OCI-LY7 (cell line): ENCODE data around the gene RASSF4. TPM values are rescaled to one million over a fixed set of nuclear protein-coding genes. Genes with fewer than 3 reads are reported as not detected.

Experiments used
- BruUV-seq: library from RNA; stranded (reverse); fragments of 400-500 nt; replicated peaks from 2 replicates; lab custom pipeline; 2021; lab: Mats Ljungman, UMichigan
- CTCF ChIA-PET: fragments of 300-600 bp; sonication (Branson Sonifier 250); formaldehyde crosslinking; loops from one replicate; lab custom pipeline; 2022; ENCODE audit warnings: antibody characterized with exemption; ENCODE audit not compliant: unreplicated experiment; lab: Charles Lee
- POLR2A ChIA-PET: fragments of 300-600 bp; sonication (Branson Sonifier 250); formaldehyde crosslinking; loops from one replicate; lab custom pipeline; 2022; ENCODE audit warnings: antibody characterized with exemption; lab: Charles Lee
- DNase-seq: peaks from one replicate; pipeline ENCODE4 v3.0.0-alpha.2; 2015; ENCODE audit warnings: low spot score
- H2AFZ ChIP-seq: fragments of 200-600 bp; sonication (generic), shearing (Covaris generic); 2 replicates; pipeline ENCODE4 v1.6.1; 2014; ENCODE audit warnings: mild to moderate bottlenecking, antibody characterized with exemption, low read length, moderate library complexity
- H3K27ac ChIP-seq: fragments of 200-600 bp; sonication (generic); 2 replicates; pipeline ENCODE4 v1.5.1; 2014; ENCODE audit warnings: mixed run types, low read depth, mild to moderate bottlenecking, moderate library complexity, low read length, inconsistent platforms; ENCODE audit not compliant: poor library complexity, severe bottlenecking
- H3K36me3 ChIP-seq: fragments of 200-600 bp; sonication (generic); 2 replicates; pipeline ENCODE4 v1.6.1; 2014; ENCODE audit warnings: mild to moderate bottlenecking, antibody characterized with exemption, low read length, moderate library complexity, mixed read lengths; ENCODE audit not compliant: insufficient read depth
- H3K4me1 ChIP-seq: fragments of 200-600 bp; sonication (generic); 2 replicates; pipeline ENCODE4 v1.5.1; 2014; ENCODE audit warnings: mild to moderate bottlenecking, low read length; ENCODE audit not compliant: insufficient read depth, poor library complexity, severe bottlenecking
- H3K4me2 ChIP-seq: fragments of 200-600 bp; sonication (generic); 2 replicates; pipeline ENCODE4 v1.6.1; 2014; ENCODE audit warnings: mild to moderate bottlenecking, low read length
- H3K4me3 ChIP-seq: fragments of 200-600 bp; sonication (generic); 2 replicates; pipeline ENCODE4 v1.5.1; 2014; ENCODE audit warnings: mild to moderate bottlenecking, low read depth, low read length; ENCODE audit not compliant: poor library complexity, severe bottlenecking
- H3K79me2 ChIP-seq: fragments of 200-600 bp; sonication (generic); 2 replicates; pipeline ENCODE4 v1.6.1; 2016; ENCODE audit warnings: low read depth, mild to moderate bottlenecking, low read length, moderate library complexity, mixed read lengths; ENCODE audit not compliant: insufficient read depth
- H3K9me2 ChIP-seq: fragments of 200-600 bp; sonication (generic); 2 replicates; pipeline ENCODE4 v1.6.1; 2016; ENCODE audit warnings: mild to moderate bottlenecking, low read length, mixed read lengths; ENCODE audit not compliant: insufficient read depth
- H3K9me3 ChIP-seq: fragments of 200-600 bp; sonication (generic); 2 replicates; pipeline ENCODE4 v1.6.1; 2014; ENCODE audit warnings: mild to moderate bottlenecking, mixed run types, low read length, mixed read lengths
- H4K20me1 ChIP-seq: fragments of 200-600 bp; sonication (generic); 2 replicates; pipeline ENCODE4 v1.6.1; 2014; ENCODE audit warnings: mild to moderate bottlenecking, antibody characterized with exemption, low read length, moderate library complexity, mixed read lengths; ENCODE audit not compliant: insufficient read depth
- EZH2phosphoT487 ChIP-seq: fragments of 200-600 bp; sonication (generic); IDR thresholded peaks from 2 replicates; pipeline ENCODE4 v1.6.1; 2018; ENCODE audit warnings: low read depth, borderline replicate concordance, mild to moderate bottlenecking, mixed run types, antibody characterized with exemption, low read length, moderate library complexity, mixed read lengths
- intact Hi-C: fragments of 100-400 bp; cut with micrococcal nuclease; formaldehyde crosslinking; loops from one replicate; pipeline ENCODE4 v1.10.0; 2022; ENCODE audit not compliant: unreplicated experiment
- total RNA-seq, 2 experiments: library from RNA; depleted of rRNA in 1 of 2; stranded (reverse); fragments of >200 nt in 1 of 2; shearing (Covaris generic) in 1 of 2; gene quantifications; 2 replicates each; pipeline ENCODE4 v1.2.3, GENCODE V29; 2014 to 2022
- TF ChIP-seq, protein P1 (sequence below): fragments of 200-600 bp; sonication (generic); conservative IDR thresholded peaks from 2 replicates; pipeline ENCODE4 v1.5.1; 2014; ENCODE audit warnings: mild to moderate bottlenecking, antibody characterized with exemption, low read length, moderate library complexity, mixed read lengths

Gene RASSF4
- total RNA-seq, 2 experiments from 2014 or later = 2.6 to 5.3 TPM

- Histone ChIP-seq H4K20me1 (no peaks in the 10 kb centered on the region), H3K4me1 (no peaks in the 10 kb centered on the region), H2AFZ (no peak overlapping the region), H3K36me3 (no peaks in the 10 kb centered on the region), H3K79me2 (no peaks in the 10 kb centered on the region), H3K9me3 (no peaks in the 10 kb centered on the region), H3K27ac (no peak overlapping the region), H3K4me2 (no peak overlapping the region), H3K9me2 (no peaks in the 10 kb centered on the region), H3K4me3 (no peak overlapping the region)
- CTCF ChIA-PET = no interaction called here
- DNase-seq = no peak
- POLR2A ChIA-PET = no interaction called here
- BruUV-seq = no TSS peak
- intact Hi-C loops = no loop called here
- TF ChIP-seq, protein P1, sequence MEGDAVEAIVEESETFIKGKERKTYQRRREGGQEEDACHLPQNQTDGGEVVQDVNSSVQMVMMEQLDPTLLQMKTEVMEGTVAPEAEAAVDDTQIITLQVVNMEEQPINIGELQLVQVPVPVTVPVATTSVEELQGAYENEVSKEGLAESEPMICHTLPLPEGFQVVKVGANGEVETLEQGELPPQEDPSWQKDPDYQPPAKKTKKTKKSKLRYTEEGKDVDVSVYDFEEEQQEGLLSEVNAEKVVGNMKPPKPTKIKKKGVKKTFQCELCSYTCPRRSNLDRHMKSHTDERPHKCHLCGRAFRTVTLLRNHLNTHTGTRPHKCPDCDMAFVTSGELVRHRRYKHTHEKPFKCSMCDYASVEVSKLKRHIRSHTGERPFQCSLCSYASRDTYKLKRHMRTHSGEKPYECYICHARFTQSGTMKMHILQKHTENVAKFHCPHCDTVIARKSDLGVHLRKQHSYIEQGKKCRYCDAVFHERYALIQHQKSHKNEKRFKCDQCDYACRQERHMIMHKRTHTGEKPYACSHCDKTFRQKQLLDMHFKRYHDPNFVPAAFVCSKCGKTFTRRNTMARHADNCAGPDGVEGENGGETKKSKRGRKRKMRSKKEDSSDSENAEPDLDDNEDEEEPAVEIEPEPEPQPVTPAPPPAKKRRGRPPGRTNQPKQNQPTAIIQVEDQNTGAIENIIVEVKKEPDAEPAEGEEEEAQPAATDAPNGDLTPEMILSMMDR = no peak
Measured at GRCh38 chr10:44985175-44985681, 25.6 kb downstream of the RASSF4 start.

- BruUV-seq = no TSS peak
- Histone ChIP-seq H3K4me3 (no peak overlapping the region), H3K4me2 (no peak overlapping the region), H2AFZ (no peak overlapping the region), H3K9me3 (no peaks in the 10 kb centered on the region), H3K79me2 (no peaks in the 10 kb centered on the region), H3K9me2 (no peaks in the 10 kb centered on the region), H4K20me1 (no peaks in the 10 kb centered on the region), H3K4me1 (no peaks in the 10 kb centered on the region), H3K27ac (no peak overlapping the region), H3K36me3 (no peaks in the 10 kb centered on the region)
- intact Hi-C loops = no loop called here
- CTCF ChIA-PET = no interaction called here
- POLR2A ChIA-PET = interaction anchor here (0.5 to 0.7 kb wide), 2 partner anchors 12 to 574 kb away, joined by 3 read pairs; no protein-coding TSS in a partner anchor
- TF ChIP-seq, protein P1 = no peak
- no peak for TF ChIP-seq EZH2phosphoT487
- no peak for DNase-seq
Measured at GRCh38 chr10:44986179-44986578, 26.6 kb downstream of the RASSF4 start.

GRCh38 chr10:44986670-44987069, 27.1 kb downstream of the RASSF4 start:
- no peak for TF ChIP-seq EZH2phosphoT487
- TF ChIP-seq, protein P1 = no peak

More at GRCh38 chr10:44986670-44987069, 27.1 kb downstream of the RASSF4 start:
- no peak for DNase-seq
- no peaks in the 10 kb centered on the region for H3K9me2 ChIP-seq
- H3K4me2 ChIP-seq = no peak overlapping the region
- no peak overlapping the region for H3K27ac ChIP-seq
- no peak overlapping the region for H3K4me3 ChIP-seq
- H3K36me3 ChIP-seq = no peaks in the 10 kb centered on the region
- no TSS peak for BruUV-seq
- H3K4me1 ChIP-seq = no peaks in the 10 kb centered on the region
- H2AFZ ChIP-seq = no peak overlapping the region
- no peaks in the 10 kb centered on the region for H3K9me3 ChIP-seq
- POLR2A ChIA-PET = interaction anchor here (0.7 kb wide), 2 partner anchors 12 to 41 kb away, joined by 3 read pairs; no protein-coding TSS in a partner anchor
- intact Hi-C loops = no loop called here
- H3K79me2 ChIP-seq = no peaks in the 10 kb centered on the region
- no peaks in the 10 kb centered on the region for H4K20me1 ChIP-seq
- CTCF ChIA-PET = no interaction called here
